ENCODE data around the gene ATG10.

DNA sequence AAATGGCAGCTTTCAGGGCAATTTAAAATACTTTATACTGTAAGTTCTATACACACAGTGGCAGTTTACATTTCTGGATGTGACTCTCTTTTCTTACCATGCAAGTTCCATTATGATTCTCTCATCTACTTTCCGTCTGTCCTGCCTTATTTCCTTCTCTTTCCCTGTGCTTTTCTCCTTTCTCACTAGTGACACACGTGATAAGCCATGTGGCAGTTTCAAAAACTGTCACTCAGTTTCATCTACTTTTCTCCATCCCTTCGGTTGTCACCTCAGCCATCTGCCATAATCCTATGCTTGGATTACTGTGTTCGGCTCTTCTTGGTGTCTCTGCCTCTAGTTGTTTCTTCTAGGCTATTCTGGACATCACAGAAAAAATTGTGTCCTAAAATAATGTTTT is 46.8 kb upstream of the ATG10 start:
- TF ChIP-seq, protein P1, sequence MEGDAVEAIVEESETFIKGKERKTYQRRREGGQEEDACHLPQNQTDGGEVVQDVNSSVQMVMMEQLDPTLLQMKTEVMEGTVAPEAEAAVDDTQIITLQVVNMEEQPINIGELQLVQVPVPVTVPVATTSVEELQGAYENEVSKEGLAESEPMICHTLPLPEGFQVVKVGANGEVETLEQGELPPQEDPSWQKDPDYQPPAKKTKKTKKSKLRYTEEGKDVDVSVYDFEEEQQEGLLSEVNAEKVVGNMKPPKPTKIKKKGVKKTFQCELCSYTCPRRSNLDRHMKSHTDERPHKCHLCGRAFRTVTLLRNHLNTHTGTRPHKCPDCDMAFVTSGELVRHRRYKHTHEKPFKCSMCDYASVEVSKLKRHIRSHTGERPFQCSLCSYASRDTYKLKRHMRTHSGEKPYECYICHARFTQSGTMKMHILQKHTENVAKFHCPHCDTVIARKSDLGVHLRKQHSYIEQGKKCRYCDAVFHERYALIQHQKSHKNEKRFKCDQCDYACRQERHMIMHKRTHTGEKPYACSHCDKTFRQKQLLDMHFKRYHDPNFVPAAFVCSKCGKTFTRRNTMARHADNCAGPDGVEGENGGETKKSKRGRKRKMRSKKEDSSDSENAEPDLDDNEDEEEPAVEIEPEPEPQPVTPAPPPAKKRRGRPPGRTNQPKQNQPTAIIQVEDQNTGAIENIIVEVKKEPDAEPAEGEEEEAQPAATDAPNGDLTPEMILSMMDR (IDR thresholded peaks at IDR 0.05): no peak
- no peak for TF ChIP-seq POLR2A (IDR thresholded peaks at IDR 0.05)

Measured in heart left ventricle (tissue), 13 donors.